ENCODE results near the gene KCNG4.
A peak's percentile ranks its signal among the peaks of the same experiment; 100 is the strongest.

The KCNG4 gene

GRCh38 chr16:84237994-84238750, 1.6 kb downstream of the KCNG4 start:
- no peaks in the 10 kb centered on the region for H3K36me3 Mint-ChIP-seq (ENCODE audit: low read depth)
- TF ChIP-seq CTCF (IDR thresholded peaks at IDR 0.05) = no peak
- no peak overlapping the region for H3K4me3 Mint-ChIP-seq
- H3K27me3 Mint-ChIP-seq (ENCODE audit: low read depth, poor library complexity) = peaks cover 6% of the 10 kb centered on the region
- no peak for DNase-seq
- H3K4me1 Mint-ChIP-seq = peaks cover 40% of the 10 kb centered on the region
- H3K27ac Mint-ChIP-seq = no peak overlapping the region
- H3K9me3 Mint-ChIP-seq = no peaks in the 10 kb centered on the region

DNA sequence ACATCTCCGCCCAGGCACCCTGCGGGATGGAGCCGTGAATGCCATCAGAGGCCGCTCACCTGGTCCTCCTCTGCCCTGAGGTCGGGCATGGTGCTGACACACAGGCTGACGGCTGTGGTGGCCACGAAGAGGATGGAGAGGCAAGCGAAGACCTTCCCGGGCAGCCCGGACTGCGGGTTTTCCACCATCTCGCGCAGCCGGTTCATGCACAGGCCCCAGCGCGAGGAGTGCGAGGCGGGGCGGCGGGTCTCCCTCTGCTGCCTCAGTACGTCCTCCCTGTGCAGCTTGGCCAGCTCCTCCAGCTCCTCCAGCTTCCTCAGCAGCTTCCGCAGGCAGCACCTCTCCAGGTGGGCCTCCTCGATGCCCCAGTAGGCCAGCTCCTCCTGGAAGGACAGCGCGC, 3.1 kb downstream of the KCNG4 start:
- H3K9me3 Mint-ChIP-seq = no peaks in the 10 kb centered on the region
- H3K36me3 Mint-ChIP-seq (ENCODE audit: low read depth) = no peaks in the 10 kb centered on the region
- DNase-seq = no peak
- no peak for TF ChIP-seq CTCF (IDR thresholded peaks at IDR 0.05)
- H3K4me3 Mint-ChIP-seq = no peak overlapping the region
- peaks cover 40% of the 10 kb centered on the region for H3K4me1 Mint-ChIP-seq
- H3K27me3 Mint-ChIP-seq (ENCODE audit: low read depth, poor library complexity) = peaks cover 3% of the 10 kb centered on the region
- H3K27ac Mint-ChIP-seq = no peak overlapping the region

DNA sequence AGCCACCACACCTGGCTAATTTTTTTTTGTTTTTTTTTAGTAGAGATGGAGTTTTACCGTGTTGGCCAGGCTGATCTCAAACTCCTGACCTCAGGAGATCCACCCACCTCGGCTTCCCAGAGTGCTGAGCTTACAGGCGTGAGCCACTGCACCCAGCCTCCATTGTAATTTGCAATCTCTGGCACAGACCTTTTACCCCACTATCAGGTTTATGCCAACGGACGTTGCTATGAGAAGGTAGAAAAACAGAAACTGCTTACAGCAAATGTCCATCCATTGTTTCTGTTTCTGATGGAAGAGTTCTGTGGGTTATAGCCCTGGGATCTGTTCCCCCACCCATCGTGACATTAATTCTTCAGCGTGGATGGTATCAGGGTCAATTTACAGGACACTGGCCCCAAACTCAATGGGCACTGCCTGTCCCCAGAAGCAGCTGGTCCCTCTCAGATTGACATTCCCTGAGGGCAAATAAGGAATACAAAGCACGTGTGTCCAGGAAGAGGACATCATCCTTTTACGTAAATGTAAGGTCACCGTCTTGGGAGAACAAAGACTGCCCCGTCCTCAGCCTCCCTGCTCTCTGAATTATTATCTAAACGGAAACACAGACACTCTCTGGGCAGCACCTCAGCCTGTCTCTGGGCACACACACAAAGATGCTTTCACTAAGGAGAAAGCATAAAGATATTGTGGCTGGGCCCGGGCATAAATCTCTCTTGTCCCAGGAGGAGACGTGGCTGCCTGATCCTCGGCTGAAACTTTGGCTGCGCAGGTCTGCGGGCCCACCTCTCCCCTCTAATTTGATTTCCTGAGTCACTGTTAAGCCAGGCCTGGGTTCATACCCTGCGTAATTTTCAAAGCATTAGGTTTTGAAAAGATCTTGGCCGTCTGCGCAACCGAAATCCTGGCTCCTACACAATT, 5.2 kb downstream of the KCNG4 start:
- no peak for TF ChIP-seq CTCF (IDR thresholded peaks at IDR 0.05)

DNA sequence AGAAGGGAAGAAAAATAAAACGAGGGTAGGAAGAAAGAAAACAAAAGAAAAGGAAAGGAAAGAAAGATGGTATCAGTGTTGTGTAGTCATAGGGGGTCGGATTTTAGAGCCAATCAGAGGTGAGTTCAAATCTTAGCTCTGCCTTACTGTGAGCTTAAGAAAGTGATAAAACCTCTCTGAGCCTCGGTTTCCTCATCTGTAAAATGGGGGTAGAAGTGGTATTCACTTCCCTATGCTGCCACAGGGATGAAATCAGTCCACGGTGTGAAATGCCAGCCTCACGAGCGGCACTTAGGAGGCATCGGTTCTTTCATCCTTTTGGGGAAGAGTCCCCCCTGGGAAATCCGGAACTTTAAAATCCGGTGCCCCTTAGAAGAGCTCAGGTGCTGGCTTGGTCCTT, 6.1 kb downstream of the KCNG4 start:
- Mint-ChIP-seq H3K4me3 (no peak overlapping the region), H3K36me3 (ENCODE audit: low read depth) (no peaks in the 10 kb centered on the region), H3K27me3 (ENCODE audit: low read depth, poor library complexity) (peaks cover 3% of the 10 kb centered on the region), H3K27ac (no peak overlapping the region), H3K4me1 (peaks cover 40% of the 10 kb centered on the region), H3K9me3 (no peaks in the 10 kb centered on the region)
- no peak for DNase-seq
- no peak for TF ChIP-seq CTCF (IDR thresholded peaks at IDR 0.05)

More for the DNA sequence above, 5.2 kb downstream of the KCNG4 start:
- Mint-ChIP-seq H3K36me3 (ENCODE audit: low read depth) (no peaks in the 10 kb centered on the region), H3K9me3 (no peaks in the 10 kb centered on the region), H3K4me1 (peaks cover 42% of the 10 kb centered on the region), H3K27me3 (ENCODE audit: low read depth, poor library complexity) (peaks cover 3% of the 10 kb centered on the region), H3K27ac (peak overlapping the region; percentile 75), H3K4me3 (no peak overlapping the region)
- DNase-seq = no peak

GRCh38 chr16:84232969-84233368, 6.8 kb downstream of the KCNG4 start:
- Mint-ChIP-seq H3K4me1 (peaks cover 47% of the 10 kb centered on the region), H3K27ac (no peak overlapping the region), H3K9me3 (no peaks in the 10 kb centered on the region), H3K4me3 (no peak overlapping the region), H3K27me3 (ENCODE audit: low read depth, poor library complexity) (peaks cover 3% of the 10 kb centered on the region), H3K36me3 (ENCODE audit: low read depth) (no peaks in the 10 kb centered on the region)
- no peak for TF ChIP-seq CTCF (IDR thresholded peaks at IDR 0.05)
- no peak for DNase-seq
